Astrocyte (in vitro differentiated cells and primary cell): ENCODE data around the gene SDK1.

Experiments
- CTCF ChIP-seq: IDR thresholded peaks from 2 replicates; pipeline ENCODE4 v1.5.1; 2011; ENCODE audit warnings: low read depth, mild to moderate bottlenecking, inconsistent platforms, low read length, moderate library complexity; ENCODE audit not compliant: insufficient read depth
- EZH2 ChIP-seq: IDR thresholded peaks from 2 replicates; pipeline ENCODE4 v1.6.1; 2012; ENCODE audit warnings: mild to moderate bottlenecking, low read length, inconsistent platforms; ENCODE audit not compliant: insufficient read depth

- TF ChIP-seq CTCF (no peak), EZH2 (no peak)
Observed at GRCh38 chr7:3309140-3309539, 8.1 kb downstream of the SDK1 start.
